VCaP (cell line): Measurements from ENCODE around the gene APBB3.

Source experiments
- H3K27ac ChIP-seq: fragments of 450-650 bp; 2 replicates; pipeline ENCODE4 v1.5.1; 2017
- CTCF ChIP-seq: fragments of 450-650 bp; conservative IDR thresholded peaks from 2 replicates; pipeline ENCODE4 v1.5.1; 2017; ENCODE audit warnings: mild to moderate bottlenecking, moderate library complexity

Gene APBB3

GRCh38 chr5:140557965-140558364 lies 6.4 kb downstream of the APBB3 start:
- no peak for TF ChIP-seq CTCF
- H3K27ac ChIP-seq = peak overlapping the region; percentile 82

GRCh38 chr5:140557136-140557805 lies 7.1 kb downstream of the APBB3 start, which contains the start of gene SRA1:
Gene SRA1, minus strand, starts transcription at chr5:140557473. Its CDS starts 21 bp downstream, at chr5:140557452.
- no peak for TF ChIP-seq CTCF
- H3K27ac ChIP-seq = peak within 1 kb of the TSS; percentile 82

- no peak for TF ChIP-seq CTCF
- H3K27ac ChIP-seq = peak overlapping the region; percentile 82
Observed at GRCh38 chr5:140556438-140556837, 8.0 kb downstream of the APBB3 start.

DNA sequence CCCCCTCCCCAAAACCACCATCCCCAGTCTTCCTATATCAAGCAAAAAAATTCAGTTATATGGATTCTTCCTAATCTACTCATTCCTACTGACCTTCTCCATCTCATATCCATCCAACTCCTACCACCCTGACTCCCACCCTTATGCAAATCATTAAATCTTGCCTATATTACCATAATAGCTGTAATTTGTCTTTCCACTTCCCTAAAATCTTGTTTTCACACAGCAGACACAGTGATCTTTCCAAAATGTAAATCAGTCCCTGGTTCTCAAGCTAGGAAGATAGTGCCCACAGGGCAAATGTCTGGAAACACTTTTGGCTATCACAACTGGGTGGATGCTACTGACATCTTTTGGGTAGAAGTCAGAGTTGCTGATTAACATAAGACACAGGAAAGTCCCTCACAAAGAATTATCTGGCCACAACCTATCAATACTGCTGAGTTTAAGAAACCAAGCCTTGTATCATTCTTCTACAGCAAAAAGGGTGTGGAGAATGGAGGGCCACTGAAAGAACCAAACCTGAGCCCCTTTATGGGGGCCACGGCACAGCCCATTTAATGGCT lies 8.6 kb downstream of the APBB3 start:
- H3K27ac ChIP-seq = peak overlapping the region; percentile 82
- TF ChIP-seq CTCF = no peak

DNA sequence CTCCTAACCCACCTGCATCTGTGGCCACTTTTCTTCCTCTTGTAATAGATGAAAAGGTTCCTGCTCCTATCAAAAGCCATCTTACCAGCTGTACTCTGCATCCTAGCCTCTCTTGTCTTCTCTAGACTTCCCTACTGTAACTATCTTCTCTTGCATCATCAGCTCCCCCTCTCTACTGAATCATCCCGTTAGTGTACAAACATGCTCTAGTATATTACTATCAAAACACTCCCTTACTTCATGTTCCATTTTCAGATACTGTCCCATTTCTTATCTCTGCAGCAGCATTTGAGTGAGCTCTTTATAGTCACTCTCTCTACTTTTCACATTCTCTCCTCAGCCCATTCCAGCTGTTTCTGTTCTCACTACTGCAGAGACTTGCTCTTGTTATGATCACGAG lies 9.9 kb downstream of the APBB3 start:
- no peak overlapping the region for H3K27ac ChIP-seq

DNA sequence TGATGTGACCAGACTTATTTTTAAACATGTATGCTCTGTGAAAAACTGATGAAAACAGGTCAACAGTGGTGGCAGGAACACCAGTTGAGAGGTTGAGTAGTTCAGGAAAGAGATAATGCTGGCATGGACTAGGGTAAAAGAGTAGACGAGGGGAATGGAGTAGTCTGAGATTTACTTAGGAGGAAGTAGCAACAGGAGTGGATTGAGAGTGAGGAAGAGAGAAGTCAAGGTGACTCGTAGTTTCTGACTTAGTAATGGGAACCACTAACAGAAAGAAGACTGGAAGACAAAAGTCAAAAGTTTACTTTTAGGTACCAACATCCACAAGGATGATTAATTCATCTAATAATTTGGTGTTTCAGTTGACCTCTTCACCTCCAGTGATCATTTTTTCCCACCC lies 10.7 kb downstream of the APBB3 start:
- no peak for TF ChIP-seq CTCF
- H3K27ac ChIP-seq = no peak overlapping the region

More for the DNA sequence above, 9.9 kb downstream of the APBB3 start:
- TF ChIP-seq CTCF = no peak

GRCh38 chr5:140551872-140552271 lies 12.5 kb downstream of the APBB3 start:
- no peak for TF ChIP-seq CTCF
- no peak overlapping the region for H3K27ac ChIP-seq
